Endothelial cell of umbilical vein (primary cell): ENCODE data around the gene AIG1. TPM values are rescaled to one million over a fixed set of nuclear protein-coding genes. Genes with fewer than 3 reads are reported as not detected.

Source experiments
- BruUV-seq: library from RNA; stranded (reverse); fragments of 400-500 nt; replicated peaks from 2 replicates; lab custom pipeline; 2021; lab: Mats Ljungman, UMichigan
- CTCF ChIA-PET: fragments of 300-600, 350-600 bp; sonication (Branson Sonifier 250); formaldehyde crosslinking; loops from one replicate; lab custom pipeline; 2021; ENCODE audit warnings: antibody characterized with exemption, inconsistent platforms; lab: Charles Lee
- POLR2A ChIA-PET: fragments of 300-600, 350-600 bp; sonication (Branson Sonifier 250); formaldehyde crosslinking; loops from one replicate; lab custom pipeline; 2021; ENCODE audit warnings: antibody characterized with exemption, inconsistent platforms; lab: Charles Lee
- DNase-seq: peaks from one replicate; pipeline ENCODE4 v3.0.0-alpha.2; 2011; ENCODE audit warnings: low read depth, low spot score
- FAIRE-seq: peaks from 2 replicates; lab custom pipeline; 2011; peaks lifted over from hg19 to GRCh38; lab: Jason Lieb, UNC
- H2AFZ ChIP-seq: 2 replicates; pipeline ENCODE4 v1.6.0; 2012; ENCODE audit warnings: low read depth, low read length, control low read depth, inconsistent platforms
- H3K27ac ChIP-seq: 2 replicates; pipeline ENCODE4 v1.5.1; 2011; ENCODE audit warnings: low read depth, mild to moderate bottlenecking, control low read depth, low read length, moderate library complexity; ENCODE audit not compliant: insufficient read depth
- H3K27me3 ChIP-seq, 2 experiments: 2 replicates each; pipeline versions ENCODE4 v1.6.0 to v1.6.1; 2011; ENCODE audit warnings: low read length in 2 of 2, mixed read lengths in 1 of 2; ENCODE audit not compliant: control insufficient read depth in 2 of 2, insufficient read depth in 2 of 2
- H3K36me3 ChIP-seq, 2 experiments: 2 replicates in 1 of 2; 3 replicates in 1 of 2; pipeline ENCODE4 v1.5.1; 2011; ENCODE audit warnings: low read length in 2 of 2, mild to moderate bottlenecking in 1 of 2, moderate library complexity in 1 of 2; ENCODE audit not compliant: control insufficient read depth in 2 of 2, insufficient read depth in 2 of 2; ENCODE audit errors: extremely low read depth in 1 of 2
- H3K4me1 ChIP-seq: 3 replicates; pipeline ENCODE4 v1.5.1; 2011; ENCODE audit warnings: mild to moderate bottlenecking, low read length; ENCODE audit not compliant: control insufficient read depth, insufficient read depth; ENCODE audit errors: extremely low read depth
- H3K4me2 ChIP-seq: 2 replicates; pipeline ENCODE4 v1.6.1; 2011; ENCODE audit warnings: low read length, control low read depth, mixed read lengths; ENCODE audit not compliant: insufficient read depth
- H3K4me3 ChIP-seq, 3 experiments: fragments of 200-600 bp in 1 of 3; sonication (generic), shearing (Covaris generic) in 1 of 3; replicated peaks in 1 of 3; 2 replicates each; pipeline ENCODE4 v1.5.1; 2011 to 2016; ENCODE audit warnings: control low read depth in 3 of 3, low read length in 3 of 3, mild to moderate bottlenecking in 2 of 3, inconsistent platforms in 1 of 3, low read depth in 1 of 3, moderate library complexity in 1 of 3; ENCODE audit not compliant: insufficient read depth in 1 of 3
- H3K79me2 ChIP-seq: 2 replicates; pipeline ENCODE4 v1.6.0; 2012; ENCODE audit warnings: low read length, inconsistent platforms; ENCODE audit not compliant: control insufficient read depth, insufficient read depth
- H3K9ac ChIP-seq: replicated peaks from 2 replicates; pipeline ENCODE3; 2011; ENCODE audit warnings: low read length, control low read depth; ENCODE audit not compliant: insufficient read depth; ENCODE audit errors: extremely low read depth
- H3K9me1 ChIP-seq: replicated peaks from 3 replicates; pipeline ENCODE4 v1.6.0; 2011; ENCODE audit warnings: mild to moderate bottlenecking, low read length; ENCODE audit not compliant: control insufficient read depth, insufficient read depth; ENCODE audit errors: extremely low read depth
- H3K9me3 ChIP-seq: replicated peaks from 2 replicates; pipeline ENCODE4 v1.5.1; 2012; ENCODE audit warnings: low read length, inconsistent platforms; ENCODE audit not compliant: control insufficient read depth, insufficient read depth
- H4K20me1 ChIP-seq: replicated peaks from 2 replicates; pipeline ENCODE3; 2011; ENCODE audit warnings: mild to moderate bottlenecking, low read length; ENCODE audit not compliant: control insufficient read depth, insufficient read depth; ENCODE audit errors: extremely low read depth
- CTCF ChIP-seq, 2 donors: IDR thresholded peaks; 1 replicate in 1 of 2; 2 replicates in 1 of 2; pipeline ENCODE4 v1.5.1; 2011; ENCODE audit warnings: low read length in 2 of 2, mild to moderate bottlenecking in 2 of 2, moderate library complexity in 2 of 2, control low read depth in 1 of 2, inconsistent platforms in 1 of 2, low read depth in 1 of 2; ENCODE audit not compliant: insufficient read depth in 1 of 2; ENCODE audit errors: extremely low read depth in 1 of 2
- EZH2 ChIP-seq: IDR thresholded peaks from 2 replicates; pipeline ENCODE4 v1.6.1; 2012; ENCODE audit warnings: borderline replicate concordance, low read depth, mild to moderate bottlenecking, moderate library complexity, low read length, inconsistent platforms; ENCODE audit not compliant: severe bottlenecking
- FOS ChIP-seq: IDR thresholded peaks from 2 replicates; pipeline ENCODE4 v1.6.1; 2011; ENCODE audit warnings: mild to moderate bottlenecking, low read length, moderate library complexity, borderline replicate concordance; ENCODE audit not compliant: insufficient read depth
- GATA2 ChIP-seq: IDR thresholded peaks from 2 replicates; pipeline ENCODE4 v1.7.0; 2011; ENCODE audit warnings: low read depth, mild to moderate bottlenecking, moderate library complexity, mixed read lengths, low read length; ENCODE audit not compliant: insufficient read length, insufficient read depth
- JUN ChIP-seq: IDR thresholded peaks from 2 replicates; pipeline ENCODE4 v1.6.1; 2011; ENCODE audit warnings: borderline replicate concordance, low read depth; ENCODE audit not compliant: insufficient read length, insufficient read depth
- MAX ChIP-seq: IDR thresholded peaks from 2 replicates; pipeline ENCODE4 v1.6.1; 2011; ENCODE audit not compliant: insufficient read depth, insufficient read length
- MYC ChIP-seq: IDR thresholded peaks from one replicate; pipeline ENCODE4 v1.6.1; 2011; ENCODE audit warnings: mild to moderate bottlenecking, low read depth, low read length
- POLR2A ChIP-seq: IDR thresholded peaks from 2 replicates; pipeline ENCODE4 v1.6.1; 2012; ENCODE audit warnings: low read depth, mild to moderate bottlenecking, control low read depth, low read length
- POLR2AphosphoS5 ChIP-seq: IDR thresholded peaks from 2 replicates; pipeline ENCODE4 v1.6.1; 2012; ENCODE audit warnings: low read depth, mild to moderate bottlenecking, control low read depth, low read length, moderate library complexity; ENCODE audit not compliant: insufficient read depth
- dilution Hi-C: fragments of 300-500 bp; cut with MboI; formaldehyde crosslinking; loops from one replicate; pipeline ENCODE4 v1.15.0; 2019; ENCODE audit warnings: low sequenced_read_pairs; ENCODE audit not compliant: extremely low pct_ligation_motif_present
- intact Hi-C: fragments of 100-400 bp; cut with micrococcal nuclease; formaldehyde crosslinking; loops from one replicate; pipeline ENCODE4 v1.10.0; 2022
- polyA plus RNA-seq, 4 experiments: library from polyadenylated mRNA; depleted of rRNA in 3 of 4; stranded (reverse) in 3 of 4; unstranded in 1 of 4; fragments of >200 nt; gene quantifications; 2 replicates each; pipeline versions ENCODE4 v1.2.1 to v1.2.3, GENCODE V29; 2011 to 2012; ENCODE audit warnings: missing spikeins in 1 of 4
- total RNA-seq: library from RNA; stranded (reverse); gene quantifications from 2 replicates; pipeline ENCODE4 v1.2.3, GENCODE V29; 2021

Gene AIG1
- total and polyA plus RNA-seq, 2 donors (not counting 3 experiments of a cell fraction or from before 2014, with no cell fraction given): 17.7 to 22.7 TPM

GRCh38 chr6:143370812-143371370, 310.2 kb downstream of the AIG1 start:
- Histone ChIP-seq H3K4me2 (no peak overlapping the region), H3K9me3 (no peaks in the 10 kb centered on the region), H3K9ac (no peak overlapping the region), H2AFZ (no peak overlapping the region), H3K79me2 (no peaks in the 10 kb centered on the region), H3K4me1 (no peaks in the 10 kb centered on the region), H3K27ac (no peak overlapping the region), H3K9me1 (no peaks in the 10 kb centered on the region), H4K20me1 (no peaks in the 10 kb centered on the region), H3K4me3 (no peak overlapping the region), H3K27me3 (no peaks in the 10 kb centered on the region), H3K36me3 (no peaks in the 10 kb centered on the region)
- CTCF ChIA-PET: interaction anchor here (1.3 kb wide), 1 partner anchor 13 kb away, joined by 3 read pairs; no protein-coding TSS in a partner anchor
- TF ChIP-seq MAX: no peak
- TF ChIP-seq CTCF (IDR thresholded peaks at IDR 0.05; ENCODE audit: extremely low read depth in 1 of 2, insufficient read depth in 1 of 2, low read depth in 1 of 2, low read length in 2 of 2): no peak
- TF ChIP-seq JUN: no peak
- TF ChIP-seq EZH2: no peak
- no peak for TF ChIP-seq POLR2A
- TF ChIP-seq FOS: no peak
- TF ChIP-seq POLR2AphosphoS5: no peak
- TF ChIP-seq MYC: no peak
- no peak for TF ChIP-seq GATA2
- DNase-seq (no peak), FAIRE-seq (no peak)
- POLR2A ChIA-PET: no interaction called here
- dilution Hi-C loops: no loop called here
- intact Hi-C loops: no loop called here
- BruUV-seq: no TSS peak
